Ascending aorta (tissue), 2 donors: Measurements from ENCODE around the gene SNED1. TPM values are rescaled to one million over a fixed set of nuclear protein-coding genes. Genes with fewer than 3 reads are reported as not detected.

ENCODE experiments used
- DNase-seq, 2 donors: peaks; one replicate each; pipeline ENCODE4 v3.0.0-alpha.2; 2019; ENCODE audit warnings: low spot score in 2 of 2
- H3K27ac ChIP-seq, 2 donors: fragments of 200-600 bp; sonication (generic); one replicate each; pipeline ENCODE4 v1.5.1; 2016 to 2017; ENCODE audit warnings: mild to moderate bottlenecking in 1 of 2
- H3K27me3 ChIP-seq: fragments of 200-600 bp; sonication (generic); one replicate; pipeline ENCODE4 v1.5.1; 2017
- H3K36me3 ChIP-seq, 2 donors: fragments of 200-600 bp; sonication (generic); one replicate each; pipeline ENCODE4 v1.5.1; 2016
- H3K4me1 ChIP-seq, 2 donors: fragments of 200-600 bp; sonication (generic); one replicate each; pipeline ENCODE4 v1.5.1; 2016 to 2017; ENCODE audit warnings: mild to moderate bottlenecking in 1 of 2
- H3K4me3 ChIP-seq, 2 donors: fragments of 200-600 bp; sonication (generic); one replicate each; pipeline ENCODE4 v1.5.1; 2016 to 2017; ENCODE audit warnings: mild to moderate bottlenecking in 1 of 2
- H3K9me3 ChIP-seq, 2 donors: fragments of 200-600 bp; sonication (generic); one replicate each; pipeline ENCODE4 v1.5.1; 2016
- CTCF ChIP-seq, 3 experiments: fragments of 200-600 bp in 2 of 3; fragments of 450-650 bp in 1 of 3; sonication (generic) in 2 of 3; IDR thresholded peaks; one replicate each; pipeline ENCODE4 v1.5.1; 2016 to 2019; ENCODE audit warnings: antibody characterized with exemption in 3 of 3, mild to moderate bottlenecking in 1 of 3, moderate library complexity in 1 of 3
- intact Hi-C: fragments of 100-400 bp; cut with DNase I; formaldehyde crosslinking; loops from one replicate; pipeline ENCODE4 v1.15.1; 2023
- total RNA-seq: library from RNA; depleted of rRNA; stranded (reverse); fragments of >200 nt; gene quantifications from one replicate; pipeline ENCODE4 v1.1.0, GENCODE V29; 2016

The SNED1 gene
- total RNA-seq = 84.3 TPM

DNA sequence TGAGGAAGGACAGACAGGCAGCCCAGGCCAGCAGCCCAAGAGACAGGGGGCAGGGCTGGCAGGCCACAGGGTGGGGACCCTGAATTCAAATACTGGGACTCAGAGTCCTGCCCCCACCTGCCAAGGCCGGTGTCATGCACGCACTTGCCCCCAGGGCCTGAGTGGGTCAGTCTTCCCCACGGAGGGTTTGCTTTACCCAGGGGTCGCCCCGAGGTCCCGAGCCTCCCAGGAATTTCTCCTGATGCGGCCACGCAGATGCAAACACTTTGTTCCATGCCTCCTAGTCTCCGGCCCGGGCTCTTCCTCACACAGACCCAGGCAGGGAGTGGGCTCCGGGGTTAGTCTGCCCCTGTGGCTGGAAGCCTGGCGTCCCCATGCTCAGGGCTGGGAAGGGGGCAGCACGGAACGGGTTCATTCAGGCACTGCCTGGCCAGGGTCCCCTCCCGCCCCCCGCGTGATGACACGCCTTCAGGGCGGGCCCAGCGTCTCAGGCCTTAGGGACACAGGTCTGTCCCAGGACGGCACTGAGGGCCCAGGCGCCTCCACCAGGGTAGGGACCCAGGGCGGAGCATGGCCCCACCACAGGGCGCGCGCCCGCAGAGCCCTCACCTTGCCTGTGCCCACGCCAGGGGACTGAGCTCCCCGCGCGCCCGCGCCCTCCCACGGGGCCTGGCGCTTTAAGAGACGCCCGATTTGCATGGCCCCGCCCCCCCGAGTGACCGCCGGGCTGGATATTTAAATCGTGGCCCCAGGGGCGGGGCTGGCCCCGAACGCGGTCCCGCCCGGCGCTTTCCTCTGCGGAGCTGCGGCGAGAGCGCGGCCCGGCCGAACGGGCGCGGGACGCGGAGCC lies at the start of gene SNED1:
TSS of gene SNED1 (plus strand) at position 763 of the 850 bp plus-strand sequence. CDS start 220 bp downstream, outside the sequence.
- intact Hi-C loops = loop anchor here (1.0 to 10.0 kb wide), 7 partner anchors 11 to 1183 kb away; partner anchors contain the start of genes DUSP28, HDLBP, PPP1R7 and RNPEPL1
- Histone ChIP-seq H3K4me1 (peaks cover 39 to 58% of the 10 kb centered on the region in 2 donors), H3K36me3 (peaks cover 3 to 27% of the 10 kb centered on the region in 2 donors), H3K4me3 (peak within 1 kb of the TSS; percentile 79 to 91), H3K9me3 (peaks cover 0 to under 1% of the 10 kb centered on the region in 2 donors), H3K27ac (peak within 1 kb of the TSS; percentile 92 to 93), H3K27me3 (no peaks in the 10 kb centered on the region)
- TF ChIP-seq CTCF (IDR thresholded peaks at IDR 0.05) = no peak
- DNase-seq = peak; percentile 54 to 93

DNA sequence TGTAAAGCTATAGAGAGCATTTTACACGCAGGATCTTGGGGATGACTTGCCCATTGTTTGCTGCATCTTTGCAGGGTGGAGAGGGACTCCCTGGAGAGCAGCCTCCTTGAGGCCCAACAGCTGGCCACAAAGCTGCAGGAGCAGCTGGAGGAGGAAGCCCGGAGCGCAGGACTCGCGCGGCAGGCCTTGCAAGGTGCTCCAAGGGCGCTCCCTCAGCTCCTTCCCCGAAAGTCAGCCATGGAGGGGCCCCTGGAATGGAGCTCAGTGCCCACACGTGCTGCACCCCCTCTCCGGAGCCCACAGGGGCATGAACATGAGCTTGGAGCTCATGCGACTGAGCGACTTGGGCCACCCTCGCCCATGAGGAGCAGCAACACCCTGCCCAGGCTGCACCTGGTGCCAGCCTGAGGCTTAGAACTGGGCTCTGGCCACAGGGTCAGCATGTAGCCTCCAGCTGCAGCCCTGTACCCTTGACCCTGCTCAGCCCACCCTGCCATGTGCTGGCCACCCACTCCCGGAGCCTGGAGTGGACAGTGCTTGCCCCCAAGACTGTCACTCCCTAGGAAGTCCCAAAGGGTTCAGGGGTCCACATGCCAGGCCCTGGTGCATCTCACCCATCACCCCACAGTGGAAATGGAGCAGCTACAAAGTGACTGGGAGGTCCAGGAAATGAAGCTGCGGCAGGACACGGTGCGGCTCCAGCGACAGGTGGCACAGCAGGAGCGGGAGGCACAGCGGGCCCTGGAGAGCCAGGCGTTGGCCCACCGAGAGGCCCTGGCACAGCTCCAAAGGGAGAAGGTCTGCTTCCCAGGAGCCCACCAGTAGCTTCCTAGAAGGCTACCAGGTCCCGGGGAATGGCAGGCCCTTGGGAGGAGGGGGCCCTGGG lies 49.3 kb upstream of the SNED1 start:
- Histone ChIP-seq H3K4me3 (no peak overlapping the region), H3K27ac (no peak overlapping the region), H3K4me1 (no peaks in the 10 kb centered on the region), H3K9me3 (no peaks in the 10 kb centered on the region), H3K27me3 (no peaks in the 10 kb centered on the region), H3K36me3 (no peaks in the 10 kb centered on the region)
- no peak for DNase-seq
- no peak for TF ChIP-seq CTCF (IDR thresholded peaks at IDR 0.05)
- intact Hi-C loops = no loop called here

- DNase-seq = peak in 1 of 2 donors; percentile 45
- Histone ChIP-seq H3K27me3 (no peaks in the 10 kb centered on the region), H3K4me3 (no peak overlapping the region), H3K27ac (no peak overlapping the region), H3K9me3 (no peaks in the 10 kb centered on the region), H3K36me3 (no peaks in the 10 kb centered on the region), H3K4me1 (no peaks in the 10 kb centered on the region)
- TF ChIP-seq CTCF (IDR thresholded peaks at IDR 0.05) = no peak
- intact Hi-C loops = no loop called here
These were observed 48.4 kb upstream of the SNED1 start for GRCh38 chr2:240949791-240950705.

- Histone ChIP-seq H3K4me1 (no peaks in the 10 kb centered on the region), H3K27ac (no peak overlapping the region), H3K27me3 (no peaks in the 10 kb centered on the region), H3K9me3 (no peaks in the 10 kb centered on the region), H3K4me3 (no peak overlapping the region), H3K36me3 (no peaks in the 10 kb centered on the region)
- no peak for TF ChIP-seq CTCF (IDR thresholded peaks at IDR 0.05)
- no peak for DNase-seq
- intact Hi-C loops = no loop called here
These were observed 47.3 kb upstream of the SNED1 start for GRCh38 chr2:240951045-240951594.
